Nephron (organoid): ENCODE results near the gene SH3RF2.

Source experiments
- H3K27ac Mint-ChIP-seq, 3 experiments: 2 replicates each; pipeline ENCODE4 v1.8.0; 2020; ENCODE audit warnings: mixed read lengths in 3 of 3, mild to moderate bottlenecking in 2 of 3, moderate library complexity in 1 of 3
- H3K27me3 Mint-ChIP-seq: 2 replicates; pipeline ENCODE4 v1.8.0; 2021; ENCODE audit warnings: low read depth, mild to moderate bottlenecking, moderate library complexity, mixed read lengths
- H3K36me3 Mint-ChIP-seq: 2 replicates; pipeline ENCODE4 v1.8.0; 2020; ENCODE audit warnings: low read depth, mixed read lengths
- H3K4me1 Mint-ChIP-seq: 2 replicates; pipeline ENCODE4 v1.8.0; 2020; ENCODE audit warnings: mixed read lengths
- H3K4me3 Mint-ChIP-seq, 3 experiments: 2 replicates each; pipeline ENCODE4 v1.8.0; 2020; ENCODE audit warnings: mild to moderate bottlenecking in 3 of 3, mixed read lengths in 3 of 3, moderate library complexity in 2 of 3
- H3K9me3 Mint-ChIP-seq: 2 replicates; pipeline ENCODE4 v1.8.0; 2020; ENCODE audit warnings: mixed read lengths
- CTCF ChIP-seq, 3 experiments: fragments of 200-600 bp; sonication (generic); IDR thresholded peaks; one replicate each; pipeline ENCODE4 v1.5.0; 2021; ENCODE audit warnings: antibody characterized with exemption in 3 of 3; ENCODE audit not compliant: unreplicated experiment in 3 of 3

SH3RF2 gene

GRCh38 chr5:145942749-145943148 is 6.4 kb downstream of the SH3RF2 start:
- H3K9me3 Mint-ChIP-seq, result no peaks in the 10 kb centered on the region
- no peak for TF ChIP-seq CTCF (IDR thresholded peaks at IDR 0.05; ENCODE audit: unreplicated experiment in 3 of 3)
- H3K27me3 Mint-ChIP-seq, result no peaks in the 10 kb centered on the region
- no peaks in the 10 kb centered on the region for H3K36me3 Mint-ChIP-seq
- H3K4me1 Mint-ChIP-seq, result peaks cover 40% of the 10 kb centered on the region
- H3K4me3 Mint-ChIP-seq, result no peak overlapping the region
- no peak overlapping the region for H3K27ac Mint-ChIP-seq

- peaks cover 30% of the 10 kb centered on the region for H3K4me1 Mint-ChIP-seq
- TF ChIP-seq CTCF (IDR thresholded peaks at IDR 0.05; ENCODE audit: unreplicated experiment in 3 of 3), result no peak
- no peaks in the 10 kb centered on the region for H3K36me3 Mint-ChIP-seq
- H3K27me3 Mint-ChIP-seq, result no peaks in the 10 kb centered on the region
- H3K4me3 Mint-ChIP-seq, result no peak overlapping the region
- no peaks in the 10 kb centered on the region for H3K9me3 Mint-ChIP-seq
- H3K27ac Mint-ChIP-seq, result no peak overlapping the region
Observed at GRCh38 chr5:145943674-145944121, 7.3 kb downstream of the SH3RF2 start.

GRCh38 chr5:145944328-145944727 is 8.0 kb downstream of the SH3RF2 start:
- Mint-ChIP-seq H3K4me3 (no peak overlapping the region), H3K27ac (no peak overlapping the region), H3K4me1 (peaks cover 24% of the 10 kb centered on the region), H3K9me3 (no peaks in the 10 kb centered on the region), H3K27me3 (no peaks in the 10 kb centered on the region), H3K36me3 (no peaks in the 10 kb centered on the region)
- no peak for TF ChIP-seq CTCF (IDR thresholded peaks at IDR 0.05; ENCODE audit: unreplicated experiment in 3 of 3)

- Mint-ChIP-seq H3K4me3 (no peak overlapping the region), H3K36me3 (no peaks in the 10 kb centered on the region), H3K4me1 (peaks cover 18% of the 10 kb centered on the region), H3K27me3 (no peaks in the 10 kb centered on the region), H3K9me3 (no peaks in the 10 kb centered on the region), H3K27ac (no peak overlapping the region)
- no peak for TF ChIP-seq CTCF (IDR thresholded peaks at IDR 0.05; ENCODE audit: unreplicated experiment in 3 of 3)
Observed at GRCh38 chr5:145945620-145946111, 9.3 kb downstream of the SH3RF2 start.

- H3K36me3 Mint-ChIP-seq, result no peaks in the 10 kb centered on the region
Observed at GRCh38 chr5:145946112-145946861, 9.9 kb downstream of the SH3RF2 start.

More at GRCh38 chr5:145946112-145946861, 9.9 kb downstream of the SH3RF2 start:
- no peak for TF ChIP-seq CTCF (IDR thresholded peaks at IDR 0.05; ENCODE audit: unreplicated experiment in 3 of 3)
- H3K27ac Mint-ChIP-seq, result no peak overlapping the region
- no peaks in the 10 kb centered on the region for H3K9me3 Mint-ChIP-seq
- H3K4me1 Mint-ChIP-seq, result peaks cover 18% of the 10 kb centered on the region
- H3K27me3 Mint-ChIP-seq, result no peaks in the 10 kb centered on the region
- no peak overlapping the region for H3K4me3 Mint-ChIP-seq
